ENCODE measurements around the gene SPINT1.

The SPINT1 gene
- total RNA-seq = 9.0 to 16.8 reads per million in 2 experiments

- no peak for DNase-seq (ENCODE audit: low read depth)
Observed at GRCh38 chr15:40843885-40844695, at the start of gene SPINT1. SPINT1 (plus strand) TSS chr15:40844048; CDS start chr15:40844555, 507 bp downstream.

- no peak for DNase-seq (ENCODE audit: low read depth)
Observed at GRCh38 chr15:40796041-40796440, 47.8 kb upstream of the SPINT1 start.

- DNase-seq (ENCODE audit: low read depth) = no peak
Observed at GRCh38 chr15:40796512-40796911, 47.3 kb upstream of the SPINT1 start.

GRCh38 chr15:40799523-40799922 lies 44.3 kb upstream of the SPINT1 start:
- DNase-seq (ENCODE audit: low read depth) = no peak

GRCh38 chr15:40803076-40803475 lies 40.8 kb upstream of the SPINT1 start:
- DNase-seq (ENCODE audit: low read depth) = no peak

GRCh38 chr15:40803688-40804087 lies 40.2 kb upstream of the SPINT1 start:
- no peak for DNase-seq (ENCODE audit: low read depth)

- no peak for DNase-seq (ENCODE audit: low read depth)
Observed at GRCh38 chr15:40806672-40807027, 37.2 kb upstream of the SPINT1 start.

GRCh38 chr15:40807028-40807887 lies 36.6 kb upstream of the SPINT1 start, which contains the start of the genes DNAJC17 and ZFYVE19:
DNAJC17 (minus strand) TSS chr15:40807473; CDS start chr15:40807446, 27 bp downstream.
ZFYVE19 (plus strand) TSS chr15:40807089; CDS start chr15:40807590, 501 bp downstream.
- DNase-seq (ENCODE audit: low read depth) = peak; percentile 91

- no peak for DNase-seq (ENCODE audit: low read depth)
Observed at GRCh38 chr15:40807888-40808461, 35.9 kb upstream of the SPINT1 start.

GRCh38 chr15:40808861-40809450 lies 34.9 kb upstream of the SPINT1 start:
- no peak for DNase-seq (ENCODE audit: low read depth)

- DNase-seq (ENCODE audit: low read depth) = no peak
Observed at GRCh38 chr15:40812721-40813425, 31.0 kb upstream of the SPINT1 start.

GRCh38 chr15:40815042-40815698 lies 28.7 kb upstream of the SPINT1 start:
- DNase-seq (ENCODE audit: low read depth) = no peak

GRCh38 chr15:40819048-40819447 lies 24.8 kb upstream of the SPINT1 start:
- DNase-seq (ENCODE audit: low read depth) = no peak

GRCh38 chr15:40821195-40821594 lies 22.7 kb upstream of the SPINT1 start:
- no peak for DNase-seq (ENCODE audit: low read depth)

GRCh38 chr15:40823572-40824343 lies 20.1 kb upstream of the SPINT1 start:
- DNase-seq (ENCODE audit: low read depth) = no peak

GRCh38 chr15:40825661-40826422 lies 18.0 kb upstream of the SPINT1 start:
- DNase-seq (ENCODE audit: low read depth) = no peak

GRCh38 chr15:40826423-40827075 lies 17.3 kb upstream of the SPINT1 start:
- no peak for DNase-seq (ENCODE audit: low read depth)

- no peak for DNase-seq (ENCODE audit: low read depth)
Observed at GRCh38 chr15:40828447-40829036, 15.3 kb upstream of the SPINT1 start, which contains the start of gene PPP1R14D. PPP1R14D (minus strand) TSS chr15:40828708; CDS start chr15:40828641, 67 bp downstream.
